ENCODE data around the gene SLC27A1.
"Not testable (repeated sequence)": the region's sequence is repeated elsewhere in the genome, so short reads cannot be mapped to it uniquely, and the experiment has no call there.

SLC27A1 gene

GRCh38 chr19:17539238-17540117 is 69.2 kb downstream of the SLC27A1 start:
- peak; percentile 96 for DNase-seq (ENCODE audit: low spot score)

GRCh38 chr19:17540174-17540573 is 69.8 kb downstream of the SLC27A1 start:
- no peak for DNase-seq (ENCODE audit: low spot score)

DNA sequence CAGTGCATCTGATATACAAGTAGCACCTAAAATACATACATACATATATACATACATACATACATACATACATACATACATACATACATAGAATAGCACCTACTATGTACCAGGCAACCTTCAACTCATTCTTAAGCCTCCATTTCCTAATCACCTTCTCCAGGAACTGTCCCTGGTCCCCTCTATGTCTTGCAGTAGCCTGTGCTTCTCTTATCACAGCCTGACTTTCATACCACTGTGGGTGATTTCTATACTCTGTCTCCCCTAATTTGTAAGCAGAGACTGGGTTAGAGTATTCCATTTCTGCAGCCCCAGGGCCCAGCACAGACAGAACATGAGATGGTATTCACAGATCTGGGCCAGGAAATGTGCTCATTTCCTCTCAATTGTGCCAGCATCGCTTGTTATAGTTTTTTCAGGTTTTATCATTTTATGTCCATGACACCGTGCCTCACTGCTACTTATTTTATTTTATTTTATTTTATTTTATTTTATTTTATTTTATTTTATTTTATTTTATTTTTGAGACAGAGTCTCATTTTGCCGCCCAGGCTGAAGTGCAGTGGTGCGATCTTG is 70.9 kb downstream of the SLC27A1 start:
- DNase-seq (ENCODE audit: low spot score), result no peak

DNA sequence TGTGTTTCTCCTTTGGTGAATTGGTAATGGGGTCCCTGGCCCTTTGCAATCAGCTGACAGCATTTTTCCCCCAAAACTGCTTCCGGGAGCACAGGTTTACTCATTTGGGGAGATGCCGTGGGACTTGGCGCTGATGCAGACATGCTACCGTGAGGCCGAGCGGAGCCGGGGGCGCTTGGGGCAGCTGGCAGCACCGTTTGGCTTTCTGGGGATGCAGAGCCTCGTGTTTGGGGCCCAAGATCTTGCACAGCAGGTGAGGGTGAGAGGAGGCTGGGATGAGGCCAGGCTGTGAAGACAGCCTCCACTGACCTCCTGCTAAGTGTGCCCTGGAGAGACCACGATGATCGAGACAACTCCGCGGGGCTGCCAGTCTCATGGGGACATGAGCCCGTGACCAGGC is 71.7 kb downstream of the SLC27A1 start:
- DNase-seq (ENCODE audit: low spot score), result no peak

DNA sequence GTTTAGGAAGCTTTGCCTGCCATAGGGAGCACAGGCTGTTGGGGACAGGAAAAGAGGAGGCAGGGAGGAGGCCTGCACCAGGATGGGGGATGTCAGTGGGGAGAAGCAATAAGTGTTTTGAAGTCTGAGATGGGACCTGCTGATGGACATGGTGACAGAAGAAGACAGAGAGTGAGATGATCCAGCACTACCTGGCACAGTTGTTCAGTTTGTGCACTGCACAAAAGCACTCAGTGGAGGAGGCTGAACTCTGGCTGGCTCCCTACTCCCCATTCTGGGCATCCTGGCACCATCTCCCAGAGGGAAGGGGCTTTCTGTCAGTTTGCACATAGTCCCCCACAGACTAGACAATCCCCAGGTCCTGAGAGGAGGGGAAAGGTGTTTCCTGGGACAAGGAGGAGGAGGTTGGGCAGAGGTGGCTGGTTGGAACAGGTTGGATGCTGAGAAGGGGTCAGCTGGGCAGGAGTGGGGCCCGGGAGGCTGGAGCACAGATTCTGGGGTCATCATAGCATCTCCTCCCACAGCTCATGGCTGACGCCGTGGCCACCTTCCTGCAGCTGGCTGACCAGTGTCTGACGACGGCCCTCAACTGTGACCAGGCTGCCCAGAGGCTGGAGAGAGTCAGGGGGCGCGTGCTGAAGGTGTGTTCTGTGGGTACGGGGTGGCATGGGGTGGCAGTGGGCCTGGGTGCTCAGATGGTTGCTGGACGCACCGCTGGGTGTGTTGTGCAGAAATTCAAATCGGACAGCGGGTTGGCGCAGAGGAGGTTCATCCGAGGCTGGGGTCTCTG is 72.7 kb downstream of the SLC27A1 start:
- DNase-seq (ENCODE audit: low spot score), result no peak

DNA sequence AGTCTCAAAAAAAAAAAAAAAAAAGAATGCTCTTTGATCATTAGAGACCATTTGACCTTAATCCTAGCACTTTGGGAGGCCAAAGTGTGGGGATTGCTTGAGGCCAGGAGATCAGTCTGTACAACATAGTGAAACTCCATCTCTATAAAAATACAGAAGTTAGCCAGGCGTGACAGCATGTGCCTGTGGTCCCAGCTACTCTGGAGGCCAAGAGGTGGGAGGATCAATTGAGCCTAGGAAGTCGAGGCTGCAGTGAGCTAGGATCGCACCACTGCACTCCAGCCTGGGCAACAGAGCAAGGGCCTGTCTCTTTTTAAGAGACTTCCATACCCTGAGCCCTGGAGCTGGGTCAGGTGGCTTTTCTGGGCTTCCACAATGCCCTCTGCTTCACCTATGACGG is 73.7 kb downstream of the SLC27A1 start:
- no peak for DNase-seq (ENCODE audit: low spot score)

DNA sequence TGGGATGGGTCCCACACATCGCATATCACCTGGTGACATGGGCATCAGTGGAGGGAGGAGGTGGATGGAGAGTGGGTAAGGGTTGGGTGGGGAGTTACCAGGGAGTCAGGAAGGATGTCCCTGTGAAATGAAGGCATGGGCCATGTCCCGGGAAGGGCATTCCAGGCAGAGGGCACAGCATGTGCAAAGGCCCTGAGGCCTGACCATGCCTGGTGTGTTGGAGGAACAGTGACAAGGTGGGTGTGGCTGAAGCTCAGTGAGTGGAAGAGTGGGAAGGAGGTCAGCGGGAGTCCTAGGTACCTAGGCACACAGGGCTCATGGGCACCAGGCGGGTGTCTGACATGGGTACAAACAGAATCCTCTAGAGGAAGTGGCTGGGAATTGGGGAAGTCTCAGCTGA is 74.1 kb downstream of the SLC27A1 start:
- no peak for DNase-seq (ENCODE audit: low spot score)

GRCh38 chr19:17548145-17548544 is 77.8 kb downstream of the SLC27A1 start:
- DNase-seq (ENCODE audit: low spot score), result no peak

GRCh38 chr19:17549085-17549740 is 78.9 kb downstream of the SLC27A1 start:
- DNase-seq (ENCODE audit: low spot score), result no peak

DNA sequence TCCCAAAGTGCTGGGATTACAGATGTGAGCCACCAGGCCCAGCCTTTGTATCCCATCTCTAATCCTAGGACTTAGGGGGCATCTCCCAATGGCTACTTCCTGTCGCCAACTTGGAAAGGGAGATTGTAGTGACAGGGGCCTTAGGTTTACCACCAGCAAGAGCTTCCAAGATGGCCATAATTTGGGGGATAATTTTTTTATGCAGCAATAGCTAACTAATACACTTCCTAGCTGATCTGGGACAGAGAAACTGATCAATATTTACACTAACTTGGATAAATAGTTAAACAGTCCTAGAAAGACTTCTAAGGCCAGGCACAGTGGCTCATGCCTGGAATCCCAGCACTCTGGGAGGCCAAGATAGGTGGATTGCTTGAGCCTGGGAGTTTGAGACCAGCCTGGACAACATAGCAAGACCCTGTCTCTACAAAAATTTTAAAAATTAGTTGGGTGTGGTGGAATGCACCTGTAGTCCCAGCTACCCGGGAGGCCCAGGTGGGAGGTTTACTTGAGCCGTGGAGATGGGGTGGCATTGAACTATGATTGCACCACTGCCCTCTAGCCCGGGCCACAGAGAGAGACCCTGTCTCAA is 79.8 kb downstream of the SLC27A1 start:
- DNase-seq (ENCODE audit: low spot score), result no peak

GRCh38 chr19:17552735-17553134 is 82.4 kb downstream of the SLC27A1 start:
- not testable (repeated sequence) for DNase-seq (ENCODE audit: low spot score)

- peak; percentile 88 for DNase-seq (ENCODE audit: low spot score)
These were observed 82.9 kb downstream of the SLC27A1 start for GRCh38 chr19:17553256-17553655.

DNA sequence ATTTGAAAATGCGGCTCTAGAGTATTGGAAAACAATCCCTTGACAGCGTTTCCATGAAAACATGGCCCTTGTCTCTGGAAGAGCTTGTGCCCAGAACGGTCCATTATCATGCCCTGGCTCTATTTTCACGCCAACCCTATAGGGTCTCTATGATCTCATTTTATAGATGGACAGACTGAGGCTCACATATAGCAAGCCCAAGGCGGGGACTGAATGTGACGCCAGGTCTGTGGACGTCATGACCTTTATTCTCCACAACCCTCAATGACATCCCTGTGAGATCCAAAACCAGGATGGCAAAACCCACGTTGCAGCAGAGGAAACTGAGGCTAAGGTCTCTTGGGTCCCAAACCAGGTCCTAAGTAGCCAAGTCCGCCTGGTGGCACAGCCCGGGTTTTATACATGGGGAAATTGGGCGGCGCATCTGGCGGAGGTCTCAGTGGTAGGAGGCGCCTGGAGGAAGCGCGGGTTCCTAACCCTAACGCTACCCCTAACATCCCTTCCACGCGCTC is 84.7 kb downstream of the SLC27A1 start:
- DNase-seq (ENCODE audit: low spot score), result no peak

- peak; percentile 99 for DNase-seq (ENCODE audit: low spot score)
These were observed 85.2 kb downstream of the SLC27A1 start, which contains the start of gene COLGALT1 for GRCh38 chr19:17555480-17555928. Gene COLGALT1 (plus strand): TSS chr19:17555649. CDS start chr19:17555714, 65 bp downstream.
